Ishikawa (cell line): ENCODE data around the gene KRT13.

Experiments used
- CEBPB ChIP-seq: IDR thresholded peaks from 2 replicates; pipeline ENCODE4 v1.6.1; 2012
- CREB1 ChIP-seq: IDR thresholded peaks from 2 replicates; pipeline ENCODE4 v1.6.1; 2012; ENCODE audit warnings: low read depth
- EGR1 ChIP-seq: IDR thresholded peaks from 2 replicates; pipeline ENCODE4 v1.6.1; 2012
- EP300 ChIP-seq: IDR thresholded peaks from 2 replicates; pipeline ENCODE4 v1.6.1; 2012; ENCODE audit warnings: borderline replicate concordance
- MAX ChIP-seq: IDR thresholded peaks from 2 replicates; pipeline ENCODE4 v1.6.1; 2012
- RAD21 ChIP-seq: IDR thresholded peaks from 2 replicates; pipeline ENCODE4 v1.6.1; 2012; ENCODE audit warnings: low read depth
- REST ChIP-seq: IDR thresholded peaks from 2 replicates; pipeline ENCODE4 v1.6.1; 2012; ENCODE audit warnings: low read depth, mild to moderate bottlenecking
- TAF1 ChIP-seq: IDR thresholded peaks from 2 replicates; pipeline ENCODE4 v1.6.1; 2012; ENCODE audit warnings: low read depth, mild to moderate bottlenecking
- TCF12 ChIP-seq: IDR thresholded peaks from 2 replicates; pipeline ENCODE4 v1.6.1; 2012; ENCODE audit warnings: low read depth
- TEAD4 ChIP-seq: IDR thresholded peaks from 2 replicates; pipeline ENCODE4 v1.6.1; 2012
- USF1 ChIP-seq: IDR thresholded peaks from 2 replicates; pipeline ENCODE4 v1.6.1; 2012
- YY1 ChIP-seq: IDR thresholded peaks from 2 replicates; pipeline ENCODE4 v1.6.1; 2012; ENCODE audit warnings: low read depth

- TF ChIP-seq TAF1: no peak
- TF ChIP-seq EP300: no peak
- TF ChIP-seq CEBPB: no peak
- no peak for TF ChIP-seq CREB1
- no peak for TF ChIP-seq YY1
- no peak for TF ChIP-seq TCF12
- TF ChIP-seq TEAD4: no peak
- peak; percentile 37; the same call in 1 of the 2 replicates for TF ChIP-seq REST
- TF ChIP-seq USF1: no peak
- TF ChIP-seq RAD21: no peak
- no peak for TF ChIP-seq MAX
- no peak for TF ChIP-seq EGR1
Measured at GRCh38 chr17:41464173-41464572, 41.2 kb downstream of the KRT13 start.
